SJSA1 (cell line): ENCODE measurements around the gene CYP27C1. TPM values are rescaled to one million over a fixed set of nuclear protein-coding genes. Genes with fewer than 3 reads are reported as not detected.
"Not testable (repeated sequence)": the region's sequence is repeated elsewhere in the genome, so short reads cannot be mapped to it uniquely, and the experiment has no call there.

Experiments used
- DNase-seq, 2 experiments: peaks; one replicate each; pipeline ENCODE4 v3.0.0-alpha.2; 2015 to 2020; ENCODE audit warnings: low spot score in 2 of 2, low read depth in 1 of 2
- H3K27ac ChIP-seq: fragments of 250-450 bp; sonication (Bioruptor Pico); 2 replicates; pipeline ENCODE4 v1.5.1; 2020; ENCODE audit warnings: mild to moderate bottlenecking, moderate library complexity
- H3K27me3 ChIP-seq: fragments of 250-450 bp; sonication (Bioruptor Pico); replicated peaks from 2 replicates; pipeline ENCODE4 v1.5.1; 2020; ENCODE audit warnings: mild to moderate bottlenecking, moderate library complexity
- H3K36me3 ChIP-seq: fragments of 250-450 bp; sonication (Bioruptor Pico); 2 replicates; pipeline ENCODE4 v1.5.1; 2020; ENCODE audit warnings: mild to moderate bottlenecking
- H3K4me1 ChIP-seq: fragments of 250-450 bp; sonication (Bioruptor Pico); replicated peaks from 2 replicates; pipeline ENCODE4 v1.6.1; 2021; ENCODE audit warnings: mild to moderate bottlenecking
- H3K4me3 ChIP-seq: fragments of 250-450 bp; sonication (Bioruptor Pico); 2 replicates; pipeline ENCODE4 v1.5.1; 2020; ENCODE audit warnings: mild to moderate bottlenecking
- H3K9me3 ChIP-seq: fragments of 250-450 bp; sonication (Bioruptor Pico); replicated peaks from 2 replicates; pipeline ENCODE4 v1.5.1; 2020; ENCODE audit warnings: mild to moderate bottlenecking
- total RNA-seq: library from RNA; depleted of rRNA; stranded (reverse); fragments of >200 nt; shearing (Covaris generic); gene quantifications from 2 replicates; pipeline ENCODE4 v1.2.3, GENCODE V29; 2014

The CYP27C1 gene
- total RNA-seq, 1 experiment from 2014 or later, result 0.63 TPM

DNA sequence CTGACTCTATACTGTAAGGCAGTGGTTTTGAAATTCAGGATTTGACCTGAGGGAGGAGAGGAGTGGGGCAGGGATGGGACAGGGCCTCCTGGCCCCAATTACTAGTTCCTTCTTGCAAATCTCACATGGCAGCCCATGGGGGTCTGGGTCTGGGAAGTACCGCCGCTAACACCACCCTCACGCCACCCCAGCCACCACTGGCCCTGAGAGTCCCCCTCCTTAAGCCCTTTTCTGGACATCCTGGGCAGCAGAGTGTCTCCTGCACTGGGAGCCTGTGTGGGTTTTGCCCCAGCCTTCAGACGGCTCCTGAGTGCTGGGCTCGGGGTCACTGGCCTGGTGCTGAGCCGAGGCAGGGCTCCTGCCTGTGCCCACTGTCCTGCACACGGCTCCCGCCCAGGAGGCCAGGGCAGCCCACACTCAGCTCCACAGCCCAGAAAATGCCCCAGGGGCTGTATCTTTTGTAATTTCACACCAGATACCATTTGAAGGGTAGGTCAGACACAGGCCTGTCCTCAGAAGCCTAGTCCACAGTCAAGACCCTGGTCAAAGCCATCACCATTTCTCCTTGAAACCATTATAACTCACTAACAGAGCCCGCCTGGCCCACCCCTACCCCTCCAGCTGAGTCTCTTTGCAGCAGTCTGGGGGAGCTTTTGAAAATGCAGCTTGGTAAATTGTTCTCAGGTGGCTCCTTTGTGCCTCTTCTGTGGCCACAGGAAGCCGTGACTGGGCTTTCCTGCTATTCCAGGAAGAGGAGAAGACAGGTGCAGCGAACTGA, 55.1 kb downstream of the CYP27C1 start:
- H3K36me3 ChIP-seq, result no peaks in the 10 kb centered on the region
- H3K4me3 ChIP-seq, result no peak overlapping the region
- H3K27ac ChIP-seq, result no peak overlapping the region
- no peaks in the 10 kb centered on the region for H3K4me1 ChIP-seq
- peak in 1 of 2 experiments; percentile 32 for DNase-seq
- H3K27me3 ChIP-seq, result no peaks in the 10 kb centered on the region
- H3K9me3 ChIP-seq, result no peaks in the 10 kb centered on the region

GRCh38 chr2:127163921-127164320, 56.2 kb downstream of the CYP27C1 start:
- Histone ChIP-seq H3K9me3 (no peaks in the 10 kb centered on the region), H3K27me3 (no peaks in the 10 kb centered on the region), H3K4me1 (no peaks in the 10 kb centered on the region), H3K27ac (no peak overlapping the region), H3K4me3 (no peak overlapping the region), H3K36me3 (no peaks in the 10 kb centered on the region)
- no peak for DNase-seq

- not testable (repeated sequence) for H3K4me1 ChIP-seq, H3K9me3 ChIP-seq, H3K4me3 ChIP-seq, H3K36me3 ChIP-seq, H3K27me3 ChIP-seq, H3K27ac ChIP-seq, DNase-seq
Measured at GRCh38 chr2:127163090-127163406, 57.1 kb downstream of the CYP27C1 start.

DNA sequence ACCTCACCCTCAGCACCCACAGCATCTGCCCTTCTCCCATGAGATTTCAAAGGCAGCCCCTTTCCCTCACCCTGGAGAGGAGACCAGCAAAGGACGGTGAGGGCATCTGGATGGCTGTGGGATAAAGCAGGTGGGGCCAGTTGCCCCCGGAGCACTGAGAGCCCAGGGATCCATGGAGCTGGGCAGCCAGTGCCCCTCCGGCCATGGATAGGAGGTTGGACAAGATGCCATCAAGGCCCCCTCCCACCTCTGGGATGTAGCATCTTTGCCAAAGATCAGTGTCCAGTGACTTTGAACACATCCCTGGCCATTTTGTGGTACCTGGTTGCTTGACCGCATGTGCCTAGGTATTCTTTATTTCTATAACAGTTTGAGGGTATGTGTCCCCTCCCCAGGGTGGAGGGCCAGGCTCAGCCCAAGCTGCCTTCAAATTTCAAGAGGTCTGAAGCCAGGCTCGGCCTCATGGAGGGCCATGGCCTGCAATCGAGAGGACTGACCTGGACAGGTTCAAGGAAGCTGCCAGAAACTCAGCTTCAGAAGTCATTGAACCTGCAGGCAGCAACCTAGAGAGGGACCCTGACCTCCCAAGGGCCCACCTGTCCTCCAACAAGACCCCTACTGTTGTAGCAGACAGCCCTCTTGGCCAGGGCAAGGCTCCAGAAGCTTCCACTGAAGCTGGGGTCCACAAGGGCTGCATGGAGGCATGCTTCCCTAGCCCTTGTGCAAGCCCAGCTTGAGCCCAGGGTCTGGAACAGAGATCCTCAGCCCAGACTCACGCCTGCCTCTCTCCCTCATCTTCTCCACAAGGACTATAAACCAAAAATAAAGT, 57.6 kb downstream of the CYP27C1 start:
- Histone ChIP-seq H3K36me3 (no peaks in the 10 kb centered on the region), H3K27ac (no peak overlapping the region), H3K4me3 (no peak overlapping the region), H3K27me3 (no peaks in the 10 kb centered on the region), H3K4me1 (peaks cover 5% of the 10 kb centered on the region), H3K9me3 (no peaks in the 10 kb centered on the region)
- no peak for DNase-seq

- Histone ChIP-seq H3K4me3 (no peak overlapping the region), H3K27me3 (no peaks in the 10 kb centered on the region), H3K4me1 (peaks cover 10% of the 10 kb centered on the region), H3K36me3 (no peaks in the 10 kb centered on the region), H3K9me3 (no peaks in the 10 kb centered on the region), H3K27ac (no peak overlapping the region)
- DNase-seq, result no peak
Measured at GRCh38 chr2:127161176-127162136, 58.6 kb downstream of the CYP27C1 start.

DNA sequence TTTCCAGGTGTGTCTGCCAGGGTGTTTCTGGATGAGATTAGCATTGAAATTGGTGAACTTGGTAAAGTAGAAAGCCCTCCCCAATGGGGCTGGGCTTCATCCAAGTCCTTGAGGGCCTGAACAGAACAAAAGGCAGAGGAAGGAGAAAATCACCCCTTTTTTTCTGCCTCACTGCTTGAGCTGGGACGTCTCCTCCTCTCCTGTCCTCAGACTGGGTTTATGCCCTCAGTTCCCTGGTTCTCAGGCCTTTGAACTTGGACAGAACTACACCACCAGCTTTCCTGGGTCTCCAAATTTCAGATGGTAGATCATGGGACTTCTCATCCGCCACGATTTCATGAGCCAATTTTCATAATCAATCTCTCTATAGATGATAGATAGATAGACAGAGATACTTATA, 59.4 kb downstream of the CYP27C1 start:
- Histone ChIP-seq H3K27ac (no peak overlapping the region), H3K27me3 (no peaks in the 10 kb centered on the region), H3K4me1 (peaks cover 10% of the 10 kb centered on the region), H3K4me3 (no peak overlapping the region), H3K36me3 (no peaks in the 10 kb centered on the region), H3K9me3 (no peaks in the 10 kb centered on the region)
- DNase-seq, result no peak

DNA sequence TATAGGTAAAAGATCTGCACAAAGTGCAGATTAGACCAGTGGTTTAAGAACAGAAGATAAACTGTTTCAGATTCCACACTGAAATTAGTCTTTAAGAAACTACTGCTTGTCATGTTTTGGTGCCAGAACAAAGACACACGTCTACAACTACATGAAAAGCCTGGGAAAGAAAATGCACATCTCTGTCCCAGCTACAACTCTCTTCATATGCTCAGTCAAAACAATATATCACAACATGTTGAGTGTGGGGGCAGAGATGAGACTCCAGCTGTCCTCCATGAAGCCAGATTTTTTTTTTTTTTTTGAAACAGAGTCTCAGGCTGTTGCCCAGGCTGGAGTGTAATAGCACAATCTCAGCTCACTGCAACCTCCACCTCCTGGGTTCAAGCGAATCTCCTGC, 60.6 kb downstream of the CYP27C1 start:
- no peak overlapping the region for H3K4me3 ChIP-seq
- H3K9me3 ChIP-seq, result no peaks in the 10 kb centered on the region
- no peak for DNase-seq
- H3K36me3 ChIP-seq, result no peaks in the 10 kb centered on the region
- no peaks in the 10 kb centered on the region for H3K27me3 ChIP-seq
- H3K27ac ChIP-seq, result no peak overlapping the region
- peaks cover 10% of the 10 kb centered on the region for H3K4me1 ChIP-seq

- Histone ChIP-seq H3K9me3 (no peaks in the 10 kb centered on the region), H3K27me3 (no peaks in the 10 kb centered on the region), H3K36me3 (no peaks in the 10 kb centered on the region), H3K4me1 (peaks cover 18% of the 10 kb centered on the region), H3K4me3 (no peak overlapping the region), H3K27ac (no peak overlapping the region)
- DNase-seq, result no peak
Measured at GRCh38 chr2:127158614-127159290, 61.3 kb downstream of the CYP27C1 start.

DNA sequence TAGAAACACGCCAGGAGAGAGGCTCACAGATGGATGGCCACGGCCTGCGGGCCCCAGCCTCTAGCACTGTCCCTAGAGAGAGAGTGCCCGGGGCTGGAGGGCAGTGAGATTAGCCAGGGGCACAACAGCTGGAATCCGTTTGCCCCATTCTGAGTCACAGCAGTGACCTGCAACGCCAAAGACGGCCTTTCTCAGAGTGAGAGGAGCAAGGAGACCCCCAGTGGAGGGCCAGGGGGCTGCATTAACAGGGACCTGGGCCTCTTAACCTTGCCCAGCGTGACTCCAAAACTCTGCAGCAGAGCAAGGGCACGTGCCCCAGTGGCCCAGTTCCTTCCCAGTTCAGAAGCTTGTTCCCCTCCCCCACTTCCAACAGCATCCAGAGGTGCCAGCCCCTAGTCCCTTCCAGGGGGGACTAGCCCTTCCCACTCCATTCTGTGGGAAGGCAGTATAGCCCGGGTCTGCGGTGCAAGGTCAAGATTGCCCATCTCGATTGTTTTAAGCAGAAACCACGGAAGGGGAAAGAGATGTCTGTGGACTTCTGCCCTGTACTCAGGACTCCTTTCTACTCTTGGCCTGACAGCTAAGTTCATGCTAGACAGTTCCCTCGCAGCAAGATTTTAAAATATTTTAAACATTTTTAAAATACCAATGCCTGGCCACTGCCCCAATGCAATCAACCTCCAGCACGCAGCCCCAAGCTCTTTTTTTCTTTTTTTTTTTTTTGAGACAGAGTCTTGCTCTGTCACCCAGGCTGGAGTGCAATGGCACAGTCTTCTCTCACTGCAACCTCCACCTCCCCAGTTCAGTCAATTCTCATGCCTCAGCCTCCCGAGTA, 62.2 kb downstream of the CYP27C1 start:
- DNase-seq, result peak; percentile 55 to 67

GRCh38 chr2:127157114-127157513, 63.0 kb downstream of the CYP27C1 start:
- Histone ChIP-seq H3K27ac (no peak overlapping the region), H3K36me3 (no peaks in the 10 kb centered on the region), H3K4me1 (peaks cover 31% of the 10 kb centered on the region), H3K9me3 (no peaks in the 10 kb centered on the region), H3K4me3 (no peak overlapping the region), H3K27me3 (no peaks in the 10 kb centered on the region)
- DNase-seq, result no peak

More for the DNA sequence above, 62.2 kb downstream of the CYP27C1 start:
- Histone ChIP-seq H3K27me3 (no peaks in the 10 kb centered on the region), H3K27ac (0 out of 2 replicates have a peak overlapping the region, but pooled peaks have one; percentile 13), H3K4me1 (peaks cover 27% of the 10 kb centered on the region), H3K9me3 (no peaks in the 10 kb centered on the region), H3K36me3 (no peaks in the 10 kb centered on the region), H3K4me3 (no peak overlapping the region)

DNA sequence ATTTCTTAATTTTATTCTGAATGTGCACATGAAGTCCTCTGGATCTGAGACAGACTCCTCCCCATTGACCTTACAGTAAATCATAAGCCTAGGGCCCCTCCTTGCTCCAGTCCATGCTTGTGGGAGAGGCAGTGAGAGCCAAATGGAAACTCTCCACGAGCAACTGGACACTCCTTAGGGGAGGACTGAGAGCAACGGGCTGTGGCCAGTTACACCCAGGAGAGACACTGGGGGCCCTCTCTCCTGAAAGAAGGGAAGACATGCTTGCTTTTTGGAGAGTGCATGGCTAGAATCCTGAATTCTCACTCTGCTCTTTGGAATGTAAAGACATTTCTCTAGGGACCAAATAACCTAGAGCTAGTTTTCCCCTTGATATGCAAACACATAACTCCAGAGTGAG, 64.2 kb downstream of the CYP27C1 start:
- Histone ChIP-seq H3K9me3 (0 out of 2 replicates have a peak, but pooled peaks cover 3% of the 10 kb centered on the region), H3K27ac (no peak overlapping the region)

GRCh38 chr2:127155028-127155581, 65.0 kb downstream of the CYP27C1 start:
- Histone ChIP-seq H3K27ac (no peak overlapping the region), H3K36me3 (no peaks in the 10 kb centered on the region), H3K27me3 (no peaks in the 10 kb centered on the region), H3K4me1 (peaks cover 31% of the 10 kb centered on the region), H3K9me3 (0 out of 2 replicates have a peak, but pooled peaks cover 3% of the 10 kb centered on the region), H3K4me3 (no peak overlapping the region)
- DNase-seq, result no peak

More for the DNA sequence above, 64.2 kb downstream of the CYP27C1 start:
- H3K27me3 ChIP-seq, result no peaks in the 10 kb centered on the region
- peaks cover 31% of the 10 kb centered on the region for H3K4me1 ChIP-seq
- H3K4me3 ChIP-seq, result no peak overlapping the region
- DNase-seq, result no peak
- no peaks in the 10 kb centered on the region for H3K36me3 ChIP-seq
